HepG2 (cell line): Measurements from ENCODE around the gene TSTD1. TPM values are rescaled to one million over a fixed set of nuclear protein-coding genes. Genes with fewer than 3 reads are reported as not detected.

Source experiments
- GATAD2A ChIP-seq: IDR thresholded peaks from 2 replicates; pipeline ENCODE4 v1.6.1; 2016
- HNF4G ChIP-seq, 2 experiments: sonication (generic) in 1 of 2; formaldehyde crosslinking in 1 of 2; IDR thresholded peaks; 2 replicates each; pipeline versions ENCODE4 v1.4.0 to v1.6.1; 2011 to 2020; ENCODE audit warnings: borderline replicate concordance in 2 of 2, low read depth in 2 of 2, mild to moderate bottlenecking in 2 of 2, low read length in 1 of 2, missing genetic modification reagents in 1 of 2, moderate library complexity in 1 of 2
- MEIS1 ChIP-seq: sonication (generic); formaldehyde crosslinking; IDR thresholded peaks from 2 replicates; pipeline ENCODE4 v1.9.0; 2021; ENCODE audit warnings: mild to moderate bottlenecking, missing genetic modification reagents, moderate library complexity, borderline replicate concordance
- MLLT10 ChIP-seq: sonication (generic); formaldehyde crosslinking; IDR thresholded peaks from 2 replicates; pipeline ENCODE4 v1.4.0; 2020; ENCODE audit warnings: missing genetic modification reagents
- NCOA1 ChIP-seq: sonication (generic); formaldehyde crosslinking; IDR thresholded peaks from 2 replicates; pipeline ENCODE4 v1.9.0; 2021; ENCODE audit warnings: missing genetic modification reagents
- POLR2G ChIP-seq: fragments of 200-400 bp; formaldehyde crosslinking; IDR thresholded peaks from 2 replicates; pipeline ENCODE4 v1.6.1; 2018; ENCODE audit warnings: mild to moderate bottlenecking, low read depth, low read length, moderate library complexity
- RFXAP ChIP-seq: sonication (generic); formaldehyde crosslinking; IDR thresholded peaks from 2 replicates; pipeline ENCODE4 v1.4.0; 2020; ENCODE audit warnings: missing genetic modification reagents, borderline replicate concordance
- RNF219 ChIP-seq: sonication (generic); formaldehyde crosslinking; IDR thresholded peaks from 2 replicates; pipeline ENCODE4 v1.5.0; 2020; ENCODE audit warnings: mild to moderate bottlenecking, missing genetic modification reagents
- SP140L ChIP-seq: sonication (generic); formaldehyde crosslinking; IDR thresholded peaks from 2 replicates; pipeline ENCODE4 v1.4.0; 2020; ENCODE audit warnings: missing genetic modification reagents, borderline replicate concordance
- SP4 ChIP-seq: sonication (generic); formaldehyde crosslinking; IDR thresholded peaks from 2 replicates; pipeline ENCODE4 v1.8.1; 2023; ENCODE audit warnings: mild to moderate bottlenecking, missing genetic modification reagents
- TFAP4 ChIP-seq: sonication (generic); IDR thresholded peaks from 2 replicates; pipeline ENCODE4 v1.6.1; 2016; ENCODE audit warnings: low read depth, borderline replicate concordance
- ZBTB7B ChIP-seq: sonication (generic); formaldehyde crosslinking; IDR thresholded peaks from 2 replicates; pipeline ENCODE4 v1.4.0; 2020; ENCODE audit warnings: missing genetic modification reagents
- ZEB1 ChIP-seq: IDR thresholded peaks from 2 replicates; pipeline ENCODE4 v1.6.1; 2012; ENCODE audit warnings: mild to moderate bottlenecking, low read depth, inconsistent platforms; ENCODE audit not compliant: insufficient replicate concordance
- ZHX2 ChIP-seq, 2 experiments: sonication (generic) in 1 of 2; formaldehyde crosslinking in 1 of 2; IDR thresholded peaks; 2 replicates each; pipeline versions ENCODE4 v1.6.1 to v1.9.0; 2014 to 2022; ENCODE audit warnings: antibody characterized with exemption in 1 of 2, borderline replicate concordance in 1 of 2, inconsistent platforms in 1 of 2, low read depth in 1 of 2, missing genetic modification reagents in 1 of 2
- ZNF3 ChIP-seq: IDR thresholded peaks from 2 replicates; pipeline ENCODE4 v1.7.0; 2017; ENCODE audit warnings: inconsistent platforms
- ZNF329 ChIP-seq: sonication (generic); formaldehyde crosslinking; IDR thresholded peaks from 2 replicates; pipeline ENCODE4 v1.9.0; 2021; ENCODE audit warnings: low read depth, mild to moderate bottlenecking, missing genetic modification reagents
- ZNF431 ChIP-seq: sonication (generic); formaldehyde crosslinking; IDR thresholded peaks from 2 replicates; pipeline ENCODE4 v1.9.0; 2022; ENCODE audit warnings: missing genetic modification reagents, low read depth, mild to moderate bottlenecking, borderline replicate concordance
- ZSCAN30 ChIP-seq: sonication (generic); formaldehyde crosslinking; IDR thresholded peaks from 2 replicates; pipeline ENCODE4 v1.5.0; 2020; ENCODE audit warnings: mild to moderate bottlenecking, missing genetic modification reagents
- ZSCAN9 ChIP-seq: IDR thresholded peaks from 2 replicates; pipeline ENCODE4 v1.6.1; 2016; ENCODE audit warnings: borderline replicate concordance
- polyA plus RNA-seq, 8 experiments: library from polyadenylated mRNA; depleted of rRNA in 3 of 8; stranded (reverse) in 7 of 8; unstranded in 1 of 8; fragments of >200 nt; fragmentation: Illumina TruSeq in 4 of 8; extraction: Trizol in 4 of 8; gene quantifications; 2 replicates each; pipeline versions ENCODE4 v1.2.1 to v1.2.3, GENCODE V29; 2011 to 2016; ENCODE audit warnings: low read depth in 4 of 8, missing spikeins in 1 of 8, mixed read lengths in 1 of 8; ENCODE audit not compliant: insufficient read depth in 1 of 8
- total RNA-seq, 5 experiments: library from RNA; depleted of rRNA; stranded (reverse); fragments of >200 nt; fragmentation: Illumina TruSeq; extraction: Trizol; gene quantifications; 2 replicates each; pipeline ENCODE4 v1.2.3, GENCODE V29; 2016; ENCODE audit warnings: low read depth in 1 of 5

TSTD1 gene
- total and polyA plus RNA-seq, 2 of the 13 experiments (the other 11 are each of a cell fraction or from before 2014, with no cell fraction given): 0.15 to 0.31 TPM

- TF ChIP-seq RNF219 (CRISPR knock-in tag): 0 out of 2 replicates have a peak, but pooled peaks have one; percentile 68
- peak; percentile 52; the same call in 1 of the 2 replicates for TF ChIP-seq RFXAP
- TF ChIP-seq TFAP4: peak; percentile 47; the same call in 1 of the 2 replicates
- TF ChIP-seq ZEB1: peak; percentile 69
- TF ChIP-seq ZNF3 (CRISPR knock-in tag): no peak
- peak; percentile 96 for TF ChIP-seq ZHX2 (IDR thresholded peaks at IDR 0.05; ENCODE audit: low read depth)
- TF ChIP-seq ZHX2 (CRISPR knock-in tag; IDR thresholded peaks at IDR 0.05; ENCODE audit: borderline replicate concordance): peak; percentile 26; the same call in 1 of the 2 replicates
- no peak for TF ChIP-seq SP140L (CRISPR knock-in tag)
- no peak for TF ChIP-seq ZBTB7B
- no peak for TF ChIP-seq ZSCAN9 (CRISPR knock-in tag)
- TF ChIP-seq POLR2G: peak; percentile 93
- 0 out of 2 replicates have a peak, but pooled peaks have one; percentile 37 for TF ChIP-seq ZSCAN30 (CRISPR knock-in tag)
- TF ChIP-seq ZNF329: peak; percentile 49; the same call in 1 of the 2 replicates
- 0 out of 2 replicates have a peak, but pooled peaks have one; percentile 37 for TF ChIP-seq GATAD2A (CRISPR knock-in tag)
- no peak for TF ChIP-seq MLLT10
- peak; percentile 74; the same call in 1 of the 2 replicates for TF ChIP-seq SP4 (CRISPR knock-in tag)
- peak; percentile 41; the same call in 1 of the 2 replicates for TF ChIP-seq NCOA1 (CRISPR knock-in tag)
- TF ChIP-seq MEIS1 (CRISPR knock-in tag): 0 out of 2 replicates have a peak, but pooled peaks have one; percentile 71
- no peak for TF ChIP-seq HNF4G (IDR thresholded peaks at IDR 0.05; ENCODE audit: borderline replicate concordance, low read depth, low read length)
- no peak for TF ChIP-seq HNF4G (CRISPR knock-in tag; IDR thresholded peaks at IDR 0.05; ENCODE audit: borderline replicate concordance, low read depth)
- TF ChIP-seq ZNF431: 0 out of 2 replicates have a peak, but pooled peaks have one; percentile 35
Measured at GRCh38 chr1:161045736-161046604, 7.2 kb upstream of the TSTD1 start, which contains the start of gene USF1 (continued).
